ENCODE measurements around the gene KIRREL1.

- TF ChIP-seq EZH2 (IDR thresholded peaks at IDR 0.05; ENCODE audit: borderline replicate concordance, insufficient read depth, low read length, poor library complexity, severe bottlenecking) (no peak), TAF1 (IDR thresholded peaks at IDR 0.05; ENCODE audit: low read depth) (no peak), CTCF (IDR thresholded peaks at IDR 0.05; ENCODE audit: poor library complexity, severe bottlenecking) (no peak), POLR2AphosphoS5 (IDR thresholded peaks at IDR 0.05) (peak; percentile 42)
Observed at GRCh38 chr1:157994704-157995582, 1.5 kb downstream of the KIRREL1 start.

All from neural cell (in vitro differentiated cells).